Neural crest cell (in vitro differentiated cells): ENCODE data around the gene SLC44A2. TPM values are rescaled to one million over a fixed set of nuclear protein-coding genes. Genes with fewer than 3 reads are reported as not detected.

ENCODE experiments used
- DNase-seq: peaks from one replicate; pipeline ENCODE4 v3.0.0; 2021; ENCODE audit warnings: low read depth, mixed read lengths, low spot score
- H3K27ac Mint-ChIP-seq: one replicate; pipeline ENCODE4 v1.8.0; 2021; ENCODE audit warnings: mild to moderate bottlenecking, mixed read lengths; ENCODE audit not compliant: unreplicated experiment
- H3K27me3 Mint-ChIP-seq: 2 replicates; pipeline ENCODE4 v1.8.0; 2021; ENCODE audit warnings: low read depth, mild to moderate bottlenecking, mixed read lengths
- H3K36me3 Mint-ChIP-seq: 2 replicates; pipeline ENCODE4 v1.8.0; 2021; ENCODE audit warnings: low read depth, mild to moderate bottlenecking, mixed read lengths
- H3K4me1 Mint-ChIP-seq: 2 replicates; pipeline ENCODE4 v1.8.0; 2021; ENCODE audit warnings: mixed read lengths
- H3K4me3 Mint-ChIP-seq: one replicate; pipeline ENCODE4 v1.8.0; 2021; ENCODE audit warnings: mild to moderate bottlenecking, mixed read lengths
- H3K9me3 Mint-ChIP-seq: 2 replicates; pipeline ENCODE4 v1.8.0; 2021; ENCODE audit warnings: mixed read lengths
- total RNA-seq: library from RNA; stranded (reverse); gene quantifications from 2 replicates; pipeline ENCODE4 v1.2.1, GENCODE V29; 2021
- TF ChIP-seq, protein P1 (sequence below): fragments of 200-600 bp; sonication (generic); conservative IDR thresholded peaks from 2 replicates; pipeline ENCODE4 v1.5.0; 2021; ENCODE audit warnings: antibody characterized with exemption, mild to moderate bottlenecking

SLC44A2 gene
- total RNA-seq, 1 donor from 2014 or later, result 99.5 TPM

DNA sequence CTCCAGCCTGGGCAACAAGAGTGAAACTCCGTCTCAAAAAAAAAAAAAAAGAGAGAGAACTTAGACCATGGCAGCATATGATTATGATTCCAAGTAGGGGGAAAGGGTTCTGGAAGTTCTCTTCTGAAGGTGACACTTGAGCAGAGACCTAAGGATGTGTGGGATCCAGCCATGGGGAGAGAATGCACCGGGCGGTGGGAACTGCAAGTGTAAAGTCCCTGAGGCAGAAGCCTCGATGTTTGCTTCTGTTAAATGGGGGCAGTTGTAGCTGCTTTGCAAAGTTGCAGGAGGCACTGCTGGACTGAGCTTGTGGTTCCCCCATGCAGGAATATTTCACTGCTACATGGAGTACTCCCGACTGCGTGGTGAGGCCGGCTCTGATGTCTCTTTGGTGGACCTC lies 9.1 kb downstream of the SLC44A2 start:
- Mint-ChIP-seq H3K4me1 (no peaks in the 10 kb centered on the region), H3K4me3 (no peak overlapping the region), H3K27ac (no peak overlapping the region), H3K36me3 (peaks cover 13% of the 10 kb centered on the region), H3K27me3 (no peaks in the 10 kb centered on the region), H3K9me3 (no peaks in the 10 kb centered on the region)
- TF ChIP-seq, protein P1, sequence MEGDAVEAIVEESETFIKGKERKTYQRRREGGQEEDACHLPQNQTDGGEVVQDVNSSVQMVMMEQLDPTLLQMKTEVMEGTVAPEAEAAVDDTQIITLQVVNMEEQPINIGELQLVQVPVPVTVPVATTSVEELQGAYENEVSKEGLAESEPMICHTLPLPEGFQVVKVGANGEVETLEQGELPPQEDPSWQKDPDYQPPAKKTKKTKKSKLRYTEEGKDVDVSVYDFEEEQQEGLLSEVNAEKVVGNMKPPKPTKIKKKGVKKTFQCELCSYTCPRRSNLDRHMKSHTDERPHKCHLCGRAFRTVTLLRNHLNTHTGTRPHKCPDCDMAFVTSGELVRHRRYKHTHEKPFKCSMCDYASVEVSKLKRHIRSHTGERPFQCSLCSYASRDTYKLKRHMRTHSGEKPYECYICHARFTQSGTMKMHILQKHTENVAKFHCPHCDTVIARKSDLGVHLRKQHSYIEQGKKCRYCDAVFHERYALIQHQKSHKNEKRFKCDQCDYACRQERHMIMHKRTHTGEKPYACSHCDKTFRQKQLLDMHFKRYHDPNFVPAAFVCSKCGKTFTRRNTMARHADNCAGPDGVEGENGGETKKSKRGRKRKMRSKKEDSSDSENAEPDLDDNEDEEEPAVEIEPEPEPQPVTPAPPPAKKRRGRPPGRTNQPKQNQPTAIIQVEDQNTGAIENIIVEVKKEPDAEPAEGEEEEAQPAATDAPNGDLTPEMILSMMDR, result no peak
- DNase-seq, result no peak

- TF ChIP-seq, protein P1, result no peak
- Mint-ChIP-seq H3K9me3 (no peaks in the 10 kb centered on the region), H3K36me3 (peaks cover 13% of the 10 kb centered on the region), H3K27me3 (no peaks in the 10 kb centered on the region), H3K4me3 (no peak overlapping the region), H3K27ac (peak overlapping the region; percentile 14), H3K4me1 (no peaks in the 10 kb centered on the region)
- no peak for DNase-seq
These were observed 9.6 kb downstream of the SLC44A2 start for GRCh38 chr19:10634963-10635362.

DNA sequence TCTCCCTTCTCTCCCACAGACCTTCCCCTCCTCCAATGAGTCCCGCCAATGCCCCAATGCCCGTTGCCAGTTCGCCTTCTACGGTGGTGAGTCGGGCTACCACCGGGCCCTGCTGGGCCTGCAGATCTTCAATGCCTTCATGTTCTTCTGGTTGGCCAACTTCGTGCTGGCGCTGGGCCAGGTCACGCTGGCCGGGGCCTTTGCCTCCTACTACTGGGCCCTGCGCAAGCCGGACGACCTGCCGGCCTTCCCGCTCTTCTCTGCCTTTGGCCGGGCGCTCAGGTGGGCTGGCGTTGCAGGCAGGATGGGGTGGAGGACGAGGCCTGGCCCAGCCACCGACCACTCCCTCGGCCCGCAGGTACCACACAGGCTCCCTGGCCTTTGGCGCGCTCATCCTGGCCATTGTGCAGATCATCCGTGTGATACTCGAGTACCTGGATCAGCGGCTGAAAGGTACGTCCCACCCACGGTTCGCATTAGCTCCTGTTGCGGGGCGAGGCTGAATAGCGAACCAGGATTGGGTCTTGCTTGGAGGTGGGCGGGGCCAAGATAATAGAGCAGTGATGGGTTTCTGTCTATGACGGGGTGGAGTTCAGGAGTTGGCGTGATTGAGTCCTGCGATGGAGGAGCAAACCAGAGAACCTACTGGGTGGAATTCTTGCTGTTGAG lies 11.1 kb downstream of the SLC44A2 start:
- Mint-ChIP-seq H3K4me1 (no peaks in the 10 kb centered on the region), H3K4me3 (no peak overlapping the region), H3K27ac (no peak overlapping the region), H3K27me3 (no peaks in the 10 kb centered on the region), H3K9me3 (no peaks in the 10 kb centered on the region), H3K36me3 (peaks cover 13% of the 10 kb centered on the region)
- TF ChIP-seq, protein P1, result no peak
- DNase-seq, result no peak

GRCh38 chr19:10637894-10638293 lies 12.5 kb downstream of the SLC44A2 start:
- no peaks in the 10 kb centered on the region for H3K27me3 Mint-ChIP-seq
- H3K9me3 Mint-ChIP-seq, result no peaks in the 10 kb centered on the region
- TF ChIP-seq, protein P1, result no peak
- peaks cover 13% of the 10 kb centered on the region for H3K36me3 Mint-ChIP-seq
- no peak for DNase-seq
- no peak overlapping the region for H3K4me3 Mint-ChIP-seq
- no peak overlapping the region for H3K27ac Mint-ChIP-seq
- H3K4me1 Mint-ChIP-seq, result peaks cover 10% of the 10 kb centered on the region

GRCh38 chr19:10639836-10640235 lies 14.5 kb downstream of the SLC44A2 start:
- peaks cover 30% of the 10 kb centered on the region for H3K4me1 Mint-ChIP-seq
- no peak overlapping the region for H3K4me3 Mint-ChIP-seq
- no peak overlapping the region for H3K27ac Mint-ChIP-seq
- H3K9me3 Mint-ChIP-seq, result no peaks in the 10 kb centered on the region
- no peaks in the 10 kb centered on the region for H3K27me3 Mint-ChIP-seq
- H3K36me3 Mint-ChIP-seq, result peaks cover 12% of the 10 kb centered on the region
- DNase-seq, result no peak
- TF ChIP-seq, protein P1, result no peak
